Subcutaneous adipose tissue (tissue), 4 donors: ENCODE measurements around the gene CHRNA7. TPM values are rescaled to one million over a fixed set of nuclear protein-coding genes. Genes with fewer than 3 reads are reported as not detected.

Experiments
- CTCF ChIP-seq: fragments of 450-650 bp; IDR thresholded peaks from one replicate; pipeline ENCODE4 v1.5.1; 2016; ENCODE audit warnings: low read depth, mild to moderate bottlenecking, control low read depth, antibody characterized with exemption, moderate library complexity
- total RNA-seq, 4 donors: library from RNA; depleted of rRNA; stranded (reverse); fragments of >200 nt; gene quantifications; one replicate each; pipeline ENCODE4 v1.1.0, GENCODE V29; 2016

CHRNA7 gene
- total RNA-seq, 4 donors from 2014 or later = 0.16 to 2.2 (median 0.79) TPM

DNA sequence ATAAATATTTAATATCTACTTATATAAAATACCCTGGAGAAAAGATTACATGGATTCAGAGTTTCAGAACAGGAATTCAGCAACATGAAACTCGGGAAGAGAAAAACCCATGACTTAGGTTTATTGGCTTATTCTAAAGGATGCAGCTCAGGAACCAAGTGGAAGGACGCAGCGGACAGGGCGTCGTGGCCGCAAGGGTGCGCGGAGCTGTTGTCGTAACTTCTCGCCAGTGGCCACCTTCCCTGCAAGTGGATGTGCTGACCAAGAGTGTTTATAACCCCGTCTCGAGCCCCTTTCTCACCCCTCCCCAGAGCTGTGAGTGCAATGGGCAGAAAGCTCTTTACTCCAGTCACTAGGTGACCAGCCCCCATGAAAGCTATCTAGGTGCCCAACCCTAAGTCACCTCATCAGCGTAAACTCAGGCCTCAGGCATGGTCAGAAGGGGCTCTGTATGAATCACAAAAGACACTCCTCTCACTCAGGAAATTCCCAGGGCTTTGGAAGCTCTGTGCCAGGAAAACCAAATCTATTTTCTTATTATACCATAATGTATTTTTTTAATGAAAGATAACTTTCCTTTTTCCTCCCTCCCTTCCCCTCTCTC lies 77.3 kb downstream of the CHRNA7 start:
- TF ChIP-seq CTCF = no peak

DNA sequence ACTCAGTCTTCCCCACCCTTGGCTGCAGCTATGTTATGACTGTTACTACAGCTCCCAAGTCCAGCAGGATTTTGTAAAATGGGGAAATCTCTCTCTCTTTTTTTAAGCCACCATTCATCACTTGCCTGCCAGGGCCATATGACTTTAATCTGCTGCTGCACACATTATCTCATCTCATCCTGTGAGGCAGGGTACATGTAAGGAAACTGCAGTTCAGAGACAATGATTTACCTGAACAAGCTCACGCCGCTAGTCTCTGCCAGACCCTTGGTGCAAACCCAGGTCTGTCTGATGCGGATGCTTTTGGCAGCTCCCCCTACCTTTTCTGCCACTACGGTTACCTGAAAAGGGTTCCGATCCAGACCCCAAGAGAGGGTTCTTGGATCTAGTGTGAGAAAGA lies 78.3 kb downstream of the CHRNA7 start:
- no peak for TF ChIP-seq CTCF

GRCh38 chr15:32112101-32112500 lies 81.8 kb downstream of the CHRNA7 start:
- TF ChIP-seq CTCF = no peak

DNA sequence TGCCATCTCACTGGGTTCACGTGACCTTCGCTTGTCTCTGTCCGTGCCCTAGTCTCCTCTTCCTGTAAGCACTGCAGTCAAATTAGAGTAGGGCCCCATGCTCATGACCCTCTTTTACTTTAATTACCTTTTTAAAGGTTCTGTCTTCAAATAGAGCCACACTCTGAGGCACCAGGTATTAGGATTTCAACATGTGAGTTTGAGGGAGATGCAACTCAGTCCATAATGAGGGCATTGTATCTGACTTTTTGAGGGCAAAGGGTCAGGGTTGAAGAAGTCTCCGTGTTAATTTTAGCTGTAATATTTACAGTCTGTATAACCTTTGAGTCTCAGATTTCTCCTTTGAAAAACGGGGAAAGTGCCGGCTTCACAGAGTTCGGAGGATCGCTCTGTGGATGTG lies 82.9 kb downstream of the CHRNA7 start:
- TF ChIP-seq CTCF = no peak

DNA sequence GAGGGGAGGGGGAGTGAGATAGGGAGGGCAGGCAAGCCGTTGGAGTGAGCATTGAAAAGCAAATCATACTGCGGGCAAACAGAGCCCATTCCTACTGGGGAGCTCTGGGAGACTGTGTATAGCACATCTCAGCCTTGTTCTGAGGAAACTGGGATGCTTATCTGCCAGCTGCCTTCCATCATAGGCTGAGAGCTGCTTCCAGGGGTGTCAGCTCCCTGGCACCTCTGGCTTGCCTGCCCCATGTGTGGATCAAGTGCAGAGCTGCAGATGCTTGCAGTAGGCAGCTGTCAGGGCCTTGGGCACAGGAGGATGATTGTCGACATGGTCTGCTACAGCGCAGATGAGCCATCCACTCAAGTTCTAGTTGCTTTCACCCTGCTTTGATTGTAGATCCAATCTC lies 86.8 kb downstream of the CHRNA7 start:
- TF ChIP-seq CTCF = no peak

GRCh38 chr15:32119286-32119685 lies 89.0 kb downstream of the CHRNA7 start:
- no peak for TF ChIP-seq CTCF

DNA sequence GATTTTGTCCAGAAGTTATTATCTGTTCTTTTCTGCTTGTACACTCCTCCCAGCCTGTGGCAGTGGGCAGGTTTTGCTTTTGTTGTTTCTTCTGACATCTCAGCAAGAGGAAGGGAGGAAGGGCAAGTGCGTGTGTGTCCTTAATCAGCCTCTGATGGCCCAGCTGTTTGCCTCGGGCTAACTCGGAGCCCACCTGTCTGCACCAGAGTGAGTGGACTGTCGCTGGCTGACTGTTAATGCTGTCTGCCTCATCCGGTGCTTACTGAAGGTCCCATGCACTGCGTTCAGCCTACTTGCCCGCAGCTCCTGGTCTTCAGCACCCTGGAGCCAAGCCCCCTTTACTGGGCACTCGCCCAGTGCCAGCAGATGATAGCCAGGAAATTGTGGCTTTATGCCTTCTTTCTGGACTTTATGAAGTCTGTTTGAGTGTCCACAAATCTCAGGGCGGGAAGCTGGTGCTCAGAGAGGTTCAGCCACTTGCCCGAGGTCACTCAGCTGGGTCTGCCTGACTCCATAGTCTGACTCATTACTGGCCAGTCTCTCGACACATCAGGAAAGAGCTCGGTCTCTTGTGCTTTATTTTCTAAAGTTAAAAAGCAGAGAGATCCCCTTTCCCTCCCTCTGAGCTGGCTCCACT lies 89.5 kb downstream of the CHRNA7 start:
- no peak for TF ChIP-seq CTCF
